Mesothelial cell of epicardium (in vitro differentiated cells): ENCODE results near the gene CCBE1. TPM values are rescaled to one million over a fixed set of nuclear protein-coding genes. Genes with fewer than 3 reads are reported as not detected.

ENCODE experiments used
- DNase-seq, 2 experiments: peaks; one replicate each; pipeline ENCODE4 v3.0.0; 2021; ENCODE audit warnings: low spot score in 2 of 2; ENCODE audit not compliant: unreplicated experiment in 2 of 2
- H3K27ac Mint-ChIP-seq: 2 replicates; pipeline ENCODE4 v1.8.0; 2021; ENCODE audit warnings: mixed read lengths
- H3K27me3 Mint-ChIP-seq: 2 replicates; pipeline ENCODE4 v1.8.0; 2021; ENCODE audit warnings: low read depth, mixed read lengths
- H3K36me3 Mint-ChIP-seq: 2 replicates; pipeline ENCODE4 v1.8.0; 2021; ENCODE audit warnings: mixed read lengths
- H3K4me1 Mint-ChIP-seq: 2 replicates; pipeline ENCODE4 v1.8.0; 2021; ENCODE audit warnings: mixed read lengths
- H3K4me3 Mint-ChIP-seq: 2 replicates; pipeline ENCODE4 v1.8.0; 2021; ENCODE audit warnings: mild to moderate bottlenecking, moderate library complexity, mixed read lengths
- H3K9me3 Mint-ChIP-seq: 2 replicates; pipeline ENCODE4 v1.8.0; 2021; ENCODE audit warnings: mixed read lengths
- CTCF ChIP-seq: fragments of 200-600 bp; sonication (generic); IDR thresholded peaks from one replicate; pipeline ENCODE4 v1.5.0; 2021; ENCODE audit warnings: antibody characterized with exemption; ENCODE audit not compliant: unreplicated experiment
- total RNA-seq: library from RNA; stranded (reverse); gene quantifications from 3 replicates; pipeline ENCODE4 v1.2.1, GENCODE V29; 2021

CCBE1 gene
- total RNA-seq, 1 donor from 2014 or later = 71.1 TPM

- Mint-ChIP-seq H3K36me3 (peaks cover 4% of the 10 kb centered on the region), H3K27ac (no peak overlapping the region), H3K4me1 (peaks cover 12% of the 10 kb centered on the region), H3K9me3 (peaks cover 7% of the 10 kb centered on the region), H3K27me3 (peaks cover 50% of the 10 kb centered on the region), H3K4me3 (no peak overlapping the region)
- DNase-seq = no peak
- no peak for TF ChIP-seq CTCF
Observed at GRCh38 chr18:59582395-59582794, 114.8 kb downstream of the CCBE1 start.

GRCh38 chr18:59579509-59579908 lies 117.7 kb downstream of the CCBE1 start:
- TF ChIP-seq CTCF = no peak
- H3K4me3 Mint-ChIP-seq = no peak overlapping the region
- H3K4me1 Mint-ChIP-seq = peaks cover 25% of the 10 kb centered on the region
- H3K27ac Mint-ChIP-seq = peak overlapping the region; percentile 3
- no peaks in the 10 kb centered on the region for H3K9me3 Mint-ChIP-seq
- peaks cover 55% of the 10 kb centered on the region for H3K27me3 Mint-ChIP-seq
- DNase-seq = no peak
- H3K36me3 Mint-ChIP-seq = no peaks in the 10 kb centered on the region

GRCh38 chr18:59577386-59577655 lies 119.9 kb downstream of the CCBE1 start:
- TF ChIP-seq CTCF = no peak
- H3K9me3 Mint-ChIP-seq = no peaks in the 10 kb centered on the region
- peaks cover 53% of the 10 kb centered on the region for H3K27me3 Mint-ChIP-seq
- no peak overlapping the region for H3K27ac Mint-ChIP-seq
- no peak for DNase-seq
- no peaks in the 10 kb centered on the region for H3K36me3 Mint-ChIP-seq
- H3K4me3 Mint-ChIP-seq = no peak overlapping the region
- peaks cover 37% of the 10 kb centered on the region for H3K4me1 Mint-ChIP-seq

- H3K4me1 Mint-ChIP-seq = peaks cover 39% of the 10 kb centered on the region
- H3K4me3 Mint-ChIP-seq = no peak overlapping the region
- H3K27me3 Mint-ChIP-seq = peaks cover 50% of the 10 kb centered on the region
- H3K36me3 Mint-ChIP-seq = no peaks in the 10 kb centered on the region
- TF ChIP-seq CTCF = no peak
- DNase-seq = no peak
- peak overlapping the region; percentile 58 for H3K27ac Mint-ChIP-seq
- H3K9me3 Mint-ChIP-seq = no peaks in the 10 kb centered on the region
Observed at GRCh38 chr18:59576541-59577385, 120.5 kb downstream of the CCBE1 start.

- Mint-ChIP-seq H3K36me3 (no peaks in the 10 kb centered on the region), H3K4me1 (peaks cover 46% of the 10 kb centered on the region), H3K27me3 (peaks cover 50% of the 10 kb centered on the region), H3K27ac (no peak overlapping the region), H3K4me3 (no peak overlapping the region), H3K9me3 (no peaks in the 10 kb centered on the region)
- no peak for DNase-seq
- no peak for TF ChIP-seq CTCF
Observed at GRCh38 chr18:59575995-59576394, 121.2 kb downstream of the CCBE1 start.
